ENCODE data around the gene PARD3B.

The PARD3B gene

GRCh38 chr2:205133544-205133943 lies 588.3 kb downstream of the PARD3B start:
- H3K27ac ChIP-seq (ENCODE audit: low read length), result no peak overlapping the region
- no peak overlapping the region for H3K4me3 ChIP-seq (ENCODE audit: low read length)
- DNase-seq, result no peak
- H3K4me2 ChIP-seq (ENCODE audit: low read depth, low read length), result no peak overlapping the region
- H4K20me1 ChIP-seq (ENCODE audit: insufficient read depth, low read length), result no peaks in the 10 kb centered on the region
- no peak overlapping the region for H3K9ac ChIP-seq (ENCODE audit: low read length)
- no peak overlapping the region for H2AFZ ChIP-seq (ENCODE audit: low read length)
- H3K79me2 ChIP-seq (ENCODE audit: low read length), result no peaks in the 10 kb centered on the region
- no peaks in the 10 kb centered on the region for H3K9me2 ChIP-seq (replicated peaks; ENCODE audit: insufficient read depth, low read length)
- no peak for TF ChIP-seq EZH2phosphoT487 (IDR thresholded peaks at IDR 0.05; ENCODE audit: low read length)
- no peak for TF ChIP-seq CTCF (IDR thresholded peaks at IDR 0.05; ENCODE audit: low read length)
- no peak for TF ChIP-seq EZH2 (optimal IDR thresholded peaks at IDR 0.05; ENCODE audit: low read depth, low read length)
- H3K4me1 ChIP-seq (ENCODE audit: low read length), result no peaks in the 10 kb centered on the region
- H3F3A ChIP-seq (ENCODE audit: insufficient read depth, low read length), result no peaks in the 10 kb centered on the region
- no peaks in the 10 kb centered on the region for H3K9me3 ChIP-seq (replicated peaks; ENCODE audit: insufficient read depth, low read length)
- no peaks in the 10 kb centered on the region for H3K27me3 ChIP-seq (replicated peaks; ENCODE audit: insufficient read depth, low read length)
- H3K36me3 ChIP-seq (replicated peaks; ENCODE audit: insufficient read depth, low read length), result no peaks in the 10 kb centered on the region

GRCh38 chr2:205138735-205139134 lies 593.5 kb downstream of the PARD3B start:
- no peak for DNase-seq
- H3K36me3 ChIP-seq (replicated peaks; ENCODE audit: insufficient read depth, low read length), result no peaks in the 10 kb centered on the region
- H3K27me3 ChIP-seq (replicated peaks; ENCODE audit: insufficient read depth, low read length), result no peaks in the 10 kb centered on the region
- H2AFZ ChIP-seq (ENCODE audit: low read length), result no peak overlapping the region
- no peak overlapping the region for H3K4me3 ChIP-seq (ENCODE audit: low read length)
- H3K27ac ChIP-seq (ENCODE audit: low read length), result no peak overlapping the region
- H3K4me2 ChIP-seq (ENCODE audit: low read depth, low read length), result no peak overlapping the region
- no peaks in the 10 kb centered on the region for H3K79me2 ChIP-seq (ENCODE audit: low read length)
- TF ChIP-seq EZH2 (optimal IDR thresholded peaks at IDR 0.05; ENCODE audit: low read depth, low read length) (no peak), CTCF (IDR thresholded peaks at IDR 0.05; ENCODE audit: low read length) (no peak), EZH2phosphoT487 (IDR thresholded peaks at IDR 0.05; ENCODE audit: low read length) (no peak)
- H3F3A ChIP-seq (ENCODE audit: insufficient read depth, low read length), result no peaks in the 10 kb centered on the region
- no peak overlapping the region for H3K9ac ChIP-seq (ENCODE audit: low read length)
- H3K9me2 ChIP-seq (replicated peaks; ENCODE audit: insufficient read depth, low read length), result no peaks in the 10 kb centered on the region
- no peaks in the 10 kb centered on the region for H3K4me1 ChIP-seq (ENCODE audit: low read length)
- no peaks in the 10 kb centered on the region for H3K9me3 ChIP-seq (replicated peaks; ENCODE audit: insufficient read depth, low read length)
- H4K20me1 ChIP-seq (ENCODE audit: insufficient read depth, low read length), result no peaks in the 10 kb centered on the region

- no peak for DNase-seq
- H3K4me1 ChIP-seq (ENCODE audit: low read length), result no peaks in the 10 kb centered on the region
- H3K9me2 ChIP-seq (replicated peaks; ENCODE audit: insufficient read depth, low read length), result no peaks in the 10 kb centered on the region
- H3K36me3 ChIP-seq (replicated peaks; ENCODE audit: insufficient read depth, low read length), result no peaks in the 10 kb centered on the region
- no peaks in the 10 kb centered on the region for H4K20me1 ChIP-seq (ENCODE audit: insufficient read depth, low read length)
- no peaks in the 10 kb centered on the region for H3K27me3 ChIP-seq (replicated peaks; ENCODE audit: insufficient read depth, low read length)
- no peaks in the 10 kb centered on the region for H3K9me3 ChIP-seq (replicated peaks; ENCODE audit: insufficient read depth, low read length)
- no peaks in the 10 kb centered on the region for H3K79me2 ChIP-seq (ENCODE audit: low read length)
- H3K4me2 ChIP-seq (ENCODE audit: low read depth, low read length), result no peak overlapping the region
- H3K4me3 ChIP-seq (ENCODE audit: low read length), result no peak overlapping the region
- H3K27ac ChIP-seq (ENCODE audit: low read length), result no peak overlapping the region
- H2AFZ ChIP-seq (ENCODE audit: low read length), result no peak overlapping the region
- TF ChIP-seq EZH2phosphoT487 (IDR thresholded peaks at IDR 0.05; ENCODE audit: low read length), result no peak
- H3F3A ChIP-seq (ENCODE audit: insufficient read depth, low read length), result no peaks in the 10 kb centered on the region
- no peak overlapping the region for H3K9ac ChIP-seq (ENCODE audit: low read length)
Observed at GRCh38 chr2:205139822-205140463, 594.7 kb downstream of the PARD3B start.

GRCh38 chr2:205141381-205141780 lies 596.1 kb downstream of the PARD3B start:
- H3K9ac ChIP-seq (ENCODE audit: low read length), result no peak overlapping the region
- no peak for DNase-seq
- H3K27me3 ChIP-seq (replicated peaks; ENCODE audit: insufficient read depth, low read length), result no peaks in the 10 kb centered on the region

More at GRCh38 chr2:205141381-205141780, 596.1 kb downstream of the PARD3B start:
- no peaks in the 10 kb centered on the region for H3K9me3 ChIP-seq (replicated peaks; ENCODE audit: insufficient read depth, low read length)
- H3K36me3 ChIP-seq (replicated peaks; ENCODE audit: insufficient read depth, low read length), result no peaks in the 10 kb centered on the region
- no peaks in the 10 kb centered on the region for H3K4me1 ChIP-seq (ENCODE audit: low read length)
- H3F3A ChIP-seq (ENCODE audit: insufficient read depth, low read length), result no peaks in the 10 kb centered on the region
- no peak overlapping the region for H3K4me2 ChIP-seq (ENCODE audit: low read depth, low read length)
- TF ChIP-seq CTCF (IDR thresholded peaks at IDR 0.05; ENCODE audit: low read length) (no peak), EZH2 (optimal IDR thresholded peaks at IDR 0.05; ENCODE audit: low read depth, low read length) (no peak), EZH2phosphoT487 (IDR thresholded peaks at IDR 0.05; ENCODE audit: low read length) (no peak)
- H3K9me2 ChIP-seq (replicated peaks; ENCODE audit: insufficient read depth, low read length), result no peaks in the 10 kb centered on the region
- no peak overlapping the region for H2AFZ ChIP-seq (ENCODE audit: low read length)
- no peaks in the 10 kb centered on the region for H4K20me1 ChIP-seq (ENCODE audit: insufficient read depth, low read length)
- H3K27ac ChIP-seq (ENCODE audit: low read length), result no peak overlapping the region
- H3K4me3 ChIP-seq (ENCODE audit: low read length), result no peak overlapping the region
- no peaks in the 10 kb centered on the region for H3K79me2 ChIP-seq (ENCODE audit: low read length)

Measured in MM.1S (cell line).